GM23338 (cell line): ENCODE results near the gene RGS3. TPM values are rescaled to one million over a fixed set of nuclear protein-coding genes. Genes with fewer than 3 reads are reported as not detected.

ENCODE experiments used
- ATAC-seq: fragments of 200-7000 bp; cut with Tn5 transposase; 3 replicates; pipeline ENCODE4 v1.9.1; 2020
- DNase-seq: peaks from one replicate; pipeline ENCODE4 v3.0.0-alpha.2; 2015; ENCODE audit warnings: low spot score
- H2AFZ ChIP-seq: fragments of 200-600 bp; sonication (generic); 2 replicates; pipeline ENCODE4 v1.8.0; 2016; ENCODE audit warnings: antibody characterized with exemption, mild to moderate bottlenecking, moderate library complexity
- H3F3A ChIP-seq: fragments of 200-600 bp; sonication (generic); replicated peaks from 2 replicates; pipeline ENCODE4 v1.8.0; 2017; ENCODE audit warnings: antibody characterized with exemption, mixed run types, low read depth
- H3K27ac ChIP-seq: fragments of 200-600 bp; sonication (generic); 2 replicates; pipeline ENCODE4 v1.6.1; 2016; ENCODE audit warnings: low read depth
- H3K27me3 ChIP-seq: fragments of 200-600 bp; sonication (generic); 2 replicates; pipeline ENCODE4 v1.8.0; 2016; ENCODE audit warnings: mild to moderate bottlenecking, mixed run types, moderate library complexity; ENCODE audit not compliant: insufficient read depth
- H3K36me3 ChIP-seq: fragments of 200-600 bp; sonication (generic); 2 replicates; pipeline ENCODE4 v1.8.0; 2016; ENCODE audit warnings: mild to moderate bottlenecking; ENCODE audit not compliant: insufficient read depth
- H3K4me1 ChIP-seq: fragments of 200-600 bp; sonication (generic); 2 replicates; pipeline ENCODE4 v1.8.0; 2016; ENCODE audit warnings: mild to moderate bottlenecking, moderate library complexity; ENCODE audit not compliant: insufficient read depth
- H3K4me2 ChIP-seq: fragments of 200-600 bp; sonication (generic); 2 replicates; pipeline ENCODE4 v1.7.1; 2017; ENCODE audit warnings: mixed run types
- H3K4me3 ChIP-seq: fragments of 200-600 bp; sonication (generic); 2 replicates; pipeline ENCODE4 v1.6.1; 2016; ENCODE audit warnings: mixed run types
- H3K79me2 ChIP-seq: fragments of 200-600 bp; sonication (generic); replicated peaks from 2 replicates; pipeline ENCODE4 v1.8.0; 2017; ENCODE audit warnings: mild to moderate bottlenecking; ENCODE audit not compliant: insufficient read depth
- H3K9me2 ChIP-seq: fragments of 200-600 bp; sonication (generic); 2 replicates; pipeline ENCODE4 v1.8.0; 2017; ENCODE audit not compliant: insufficient read depth
- H4K20me1 ChIP-seq: fragments of 200-600 bp; sonication (generic); replicated peaks from 2 replicates; pipeline ENCODE4 v1.8.0; 2017; ENCODE audit warnings: mild to moderate bottlenecking; ENCODE audit not compliant: insufficient read depth
- H3K27ac Mint-ChIP-seq: 2 replicates; pipeline ENCODE4 v1.8.0; 2020; ENCODE audit warnings: inconsistent platforms, mild to moderate bottlenecking, moderate library complexity, mixed read lengths
- H3K27me3 Mint-ChIP-seq: 3 replicates; pipeline ENCODE4 v1.8.0; 2022; ENCODE audit warnings: low read depth, mild to moderate bottlenecking, moderate library complexity, mixed read lengths, inconsistent platforms; ENCODE audit not compliant: insufficient read depth, poor library complexity
- H3K36me3 Mint-ChIP-seq: 3 replicates; pipeline ENCODE4 v1.8.0; 2021; ENCODE audit warnings: low read depth, mild to moderate bottlenecking, inconsistent platforms, moderate library complexity, mixed read lengths
- H3K4me1 Mint-ChIP-seq: 3 replicates; pipeline ENCODE4 v1.8.0; 2020; ENCODE audit warnings: mild to moderate bottlenecking, inconsistent platforms, mixed read lengths
- H3K4me3 Mint-ChIP-seq: 3 replicates; pipeline ENCODE4 v1.8.0; 2021; ENCODE audit warnings: moderate library complexity, mild to moderate bottlenecking, inconsistent platforms, mixed read lengths
- H3K9me3 Mint-ChIP-seq: 3 replicates; pipeline ENCODE4 v1.8.0; 2020; ENCODE audit warnings: moderate library complexity, mild to moderate bottlenecking, inconsistent platforms, mixed read lengths
- CREB1 ChIP-seq: fragments of 250-450 bp; sonication (Bioruptor Pico); IDR thresholded peaks from 2 replicates; pipeline ENCODE4 v1.5.0; 2020; ENCODE audit warnings: low read depth, mild to moderate bottlenecking, moderate library complexity
- ETS1 ChIP-seq: IDR thresholded peaks from 2 replicates; pipeline ENCODE4 v1.6.1; 2016; ENCODE audit warnings: antibody characterized with exemption
- EZH2 ChIP-seq: fragments of 200-600 bp; sonication (generic); IDR thresholded peaks from one replicate; pipeline ENCODE4 v1.8.0; 2017; ENCODE audit warnings: antibody characterized with exemption, mild to moderate bottlenecking, low read depth; ENCODE audit not compliant: unreplicated experiment
- EZH2phosphoT487 ChIP-seq: fragments of 200-600 bp; sonication (generic); IDR thresholded peaks from one replicate; pipeline ENCODE4 v1.8.1; 2018; ENCODE audit warnings: antibody characterized with exemption; ENCODE audit not compliant: unreplicated experiment
- JUNB ChIP-seq: IDR thresholded peaks from one replicate; pipeline ENCODE4 v1.6.1; 2016; ENCODE audit warnings: antibody characterized with exemption; ENCODE audit not compliant: unreplicated experiment
- NANOG ChIP-seq: IDR thresholded peaks from 2 replicates; pipeline ENCODE4 v1.6.1; 2016; ENCODE audit warnings: antibody characterized with exemption, borderline replicate concordance
- POLR2AphosphoS5 ChIP-seq: IDR thresholded peaks from 2 replicates; pipeline ENCODE4 v1.6.1; 2016; ENCODE audit warnings: antibody characterized with exemption, low read depth
- STAT1 ChIP-seq: IDR thresholded peaks from one replicate; pipeline ENCODE4 v1.6.1; 2016; ENCODE audit warnings: antibody characterized with exemption; ENCODE audit not compliant: unreplicated experiment
- ZNF331 ChIP-seq: fragments of 250-450 bp; sonication (Bioruptor Pico); IDR thresholded peaks from 2 replicates; pipeline ENCODE4 v1.5.0; 2020; ENCODE audit warnings: low read depth, mild to moderate bottlenecking, moderate library complexity
- polyA plus RNA-seq: library from polyadenylated mRNA; unstranded; fragments of >200 nt; fragmentation: Nextera tagmentation; extraction: Ambion mirVana; gene quantifications from 2 replicates; pipeline ENCODE4 v1.2.1, GENCODE V29; 2016
- total RNA-seq: library from RNA; depleted of rRNA; stranded (reverse); fragments of >200 nt; shearing (Covaris generic); gene quantifications from 2 replicates; pipeline ENCODE4 v1.2.3, GENCODE V29; 2014
- TF ChIP-seq, protein P1 (sequence below): fragments of 250-450 bp; sonication (Bioruptor Pico); IDR thresholded peaks from 2 replicates; pipeline ENCODE4 v1.5.0; 2020; ENCODE audit warnings: mild to moderate bottlenecking, moderate library complexity
- TF ChIP-seq, protein P2 (sequence below), 2 experiments: fragments of 200-600 bp in 1 of 2; sonication (generic) in 1 of 2; conservative IDR thresholded peaks; 2 replicates each; pipeline versions ENCODE4 v1.5.1 to v1.6.1; 2016 to 2017; ENCODE audit warnings: antibody characterized with exemption in 2 of 2, low read depth in 2 of 2, mild to moderate bottlenecking in 2 of 2, moderate library complexity in 1 of 2
- TF ChIP-seq, protein P3 (sequence below): IDR thresholded peaks from one replicate; pipeline ENCODE4 v1.6.1; 2018; ENCODE audit warnings: antibody characterized with exemption; ENCODE audit not compliant: unreplicated experiment

Gene RGS3
- total and polyA plus RNA-seq, 2 experiments from 2014 or later, result 14.2 to 24.3 TPM

DNA sequence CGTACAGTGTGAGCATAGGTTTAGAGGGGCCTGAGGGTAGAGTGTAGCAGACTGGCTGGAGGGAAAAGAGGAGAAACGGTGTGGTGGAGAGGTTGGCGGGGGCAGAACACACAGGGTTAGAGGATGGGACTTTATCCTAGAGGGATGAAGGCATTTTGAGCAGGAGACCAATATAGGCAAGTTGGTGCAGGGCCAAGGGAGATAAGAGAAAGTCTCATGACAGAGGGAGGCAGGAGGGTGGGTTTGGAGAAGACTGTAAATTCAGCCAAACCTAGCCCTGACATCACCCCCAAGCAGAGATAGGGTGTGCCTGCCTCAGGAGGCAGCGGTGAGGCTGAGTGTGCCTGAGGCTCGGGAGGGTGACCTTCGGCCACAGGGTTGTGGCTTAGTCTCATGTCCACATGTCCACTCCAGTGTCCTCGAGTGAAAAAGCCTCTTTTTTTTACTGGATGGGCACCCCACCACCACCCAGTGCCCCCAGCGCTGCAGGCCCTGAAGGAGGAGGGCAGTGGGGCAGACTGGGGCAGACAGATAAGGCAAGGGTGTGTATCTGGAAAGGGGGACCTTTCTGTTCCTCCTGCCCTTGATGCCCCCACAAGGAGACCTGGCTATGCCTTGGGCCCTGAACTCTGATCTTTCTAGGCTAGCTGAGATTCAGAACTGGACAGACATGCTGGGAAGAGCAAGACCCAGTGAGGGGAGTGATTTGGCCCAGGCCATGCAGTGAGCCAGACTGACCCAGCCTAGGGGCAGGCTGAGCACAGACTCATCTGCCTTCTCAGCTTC, 108.7 kb downstream of the RGS3 start:
- Histone ChIP-seq H3K9me2 (no peaks in the 10 kb centered on the region), H3K4me1 (peaks cover 11% of the 10 kb centered on the region; the same call in 1 of the 2 replicates), H3K4me3 (no peak overlapping the region), H2AFZ (no peak overlapping the region), H3K36me3 (no peaks in the 10 kb centered on the region), H3F3A (no peaks in the 10 kb centered on the region), H3K79me2 (no peaks in the 10 kb centered on the region), H3K4me2 (no peak overlapping the region), H3K27ac (no peak overlapping the region), H3K27me3 (no peaks in the 10 kb centered on the region), H4K20me1 (no peaks in the 10 kb centered on the region)
- no peaks in the 10 kb centered on the region; the same call in 2 of the 3 replicates for H3K9me3 Mint-ChIP-seq
- no peak overlapping the region for H3K4me3 Mint-ChIP-seq
- peaks cover 3% of the 10 kb centered on the region for H3K27me3 Mint-ChIP-seq
- TF ChIP-seq ZNF331 (no peak), STAT1 (no peak), POLR2AphosphoS5 (no peak), EZH2 (no peak), CREB1 (CRISPR knock-in tag) (no peak), NANOG (no peak), JUNB (no peak), EZH2phosphoT487 (no peak), ETS1 (no peak)
- TF ChIP-seq, protein P1, sequence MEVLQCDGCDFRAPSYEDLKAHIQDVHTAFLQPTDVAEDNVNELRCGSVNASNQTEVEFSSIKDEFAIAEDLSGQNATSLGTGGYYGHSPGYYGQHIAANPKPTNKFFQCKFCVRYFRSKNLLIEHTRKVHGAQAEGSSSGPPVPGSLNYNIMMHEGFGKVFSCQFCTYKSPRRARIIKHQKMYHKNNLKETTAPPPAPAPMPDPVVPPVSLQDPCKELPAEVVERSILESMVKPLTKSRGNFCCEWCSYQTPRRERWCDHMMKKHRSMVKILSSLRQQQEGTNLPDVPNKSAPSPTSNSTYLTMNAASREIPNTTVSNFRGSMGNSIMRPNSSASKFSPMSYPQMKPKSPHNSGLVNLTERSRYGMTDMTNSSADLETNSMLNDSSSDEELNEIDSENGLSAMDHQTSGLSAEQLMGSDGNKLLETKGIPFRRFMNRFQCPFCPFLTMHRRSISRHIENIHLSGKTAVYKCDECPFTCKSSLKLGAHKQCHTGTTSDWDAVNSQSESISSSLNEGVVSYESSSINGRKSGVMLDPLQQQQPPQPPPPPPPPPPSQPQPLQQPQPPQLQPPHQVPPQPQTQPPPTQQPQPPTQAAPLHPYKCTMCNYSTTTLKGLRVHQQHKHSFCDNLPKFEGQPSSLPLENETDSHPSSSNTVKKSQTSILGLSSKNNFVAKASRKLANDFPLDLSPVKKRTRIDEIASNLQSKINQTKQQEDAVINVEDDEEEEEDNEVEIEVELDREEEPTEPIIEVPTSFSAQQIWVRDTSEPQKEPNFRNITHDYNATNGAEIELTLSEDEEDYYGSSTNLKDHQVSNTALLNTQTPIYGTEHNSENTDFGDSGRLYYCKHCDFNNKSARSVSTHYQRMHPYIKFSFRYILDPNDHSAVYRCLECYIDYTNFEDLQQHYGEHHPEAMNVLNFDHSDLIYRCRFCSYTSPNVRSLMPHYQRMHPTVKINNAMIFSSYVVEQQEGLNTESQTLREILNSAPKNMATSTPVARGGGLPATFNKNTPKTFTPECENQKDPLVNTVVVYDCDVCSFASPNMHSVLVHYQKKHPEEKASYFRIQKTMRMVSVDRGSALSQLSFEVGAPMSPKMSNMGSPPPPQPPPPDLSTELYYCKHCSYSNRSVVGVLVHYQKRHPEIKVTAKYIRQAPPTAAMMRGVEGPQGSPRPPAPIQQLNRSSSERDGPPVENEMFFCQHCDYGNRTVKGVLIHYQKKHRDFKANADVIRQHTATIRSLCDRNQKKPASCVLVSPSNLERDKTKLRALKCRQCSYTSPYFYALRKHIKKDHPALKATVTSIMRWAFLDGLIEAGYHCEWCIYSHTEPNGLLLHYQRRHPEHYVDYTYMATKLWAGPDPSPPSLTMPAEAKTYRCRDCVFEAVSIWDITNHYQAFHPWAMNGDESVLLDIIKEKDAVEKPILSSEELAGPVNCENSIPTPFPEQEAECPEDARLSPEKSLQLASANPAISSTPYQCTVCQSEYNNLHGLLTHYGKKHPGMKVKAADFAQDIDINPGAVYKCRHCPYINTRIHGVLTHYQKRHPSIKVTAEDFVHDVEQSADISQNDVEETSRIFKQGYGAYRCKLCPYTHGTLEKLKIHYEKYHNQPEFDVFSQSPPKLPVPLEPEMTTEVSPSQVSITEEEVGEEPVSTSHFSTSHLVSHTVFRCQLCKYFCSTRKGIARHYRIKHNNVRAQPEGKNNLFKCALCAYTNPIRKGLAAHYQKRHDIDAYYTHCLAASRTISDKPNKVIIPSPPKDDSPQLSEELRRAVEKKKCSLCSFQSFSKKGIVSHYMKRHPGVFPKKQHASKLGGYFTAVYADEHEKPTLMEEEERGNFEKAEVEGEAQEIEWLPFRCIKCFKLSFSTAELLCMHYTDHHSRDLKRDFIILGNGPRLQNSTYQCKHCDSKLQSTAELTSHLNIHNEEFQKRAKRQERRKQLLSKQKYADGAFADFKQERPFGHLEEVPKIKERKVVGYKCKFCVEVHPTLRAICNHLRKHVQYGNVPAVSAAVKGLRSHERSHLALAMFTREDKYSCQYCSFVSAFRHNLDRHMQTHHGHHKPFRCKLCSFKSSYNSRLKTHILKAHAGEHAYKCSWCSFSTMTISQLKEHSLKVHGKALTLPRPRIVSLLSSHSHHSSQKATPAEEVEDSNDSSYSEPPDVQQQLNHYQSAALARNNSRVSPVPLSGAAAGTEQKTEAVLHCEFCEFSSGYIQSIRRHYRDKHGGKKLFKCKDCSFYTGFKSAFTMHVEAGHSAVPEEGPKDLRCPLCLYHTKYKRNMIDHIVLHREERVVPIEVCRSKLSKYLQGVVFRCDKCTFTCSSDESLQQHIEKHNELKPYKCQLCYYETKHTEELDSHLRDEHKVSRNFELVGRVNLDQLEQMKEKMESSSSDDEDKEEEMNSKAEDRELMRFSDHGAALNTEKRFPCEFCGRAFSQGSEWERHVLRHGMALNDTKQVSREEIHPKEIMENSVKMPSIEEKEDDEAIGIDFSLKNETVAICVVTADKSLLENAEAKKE (CRISPR knock-in tag), result no peak
- TF ChIP-seq, protein P2, sequence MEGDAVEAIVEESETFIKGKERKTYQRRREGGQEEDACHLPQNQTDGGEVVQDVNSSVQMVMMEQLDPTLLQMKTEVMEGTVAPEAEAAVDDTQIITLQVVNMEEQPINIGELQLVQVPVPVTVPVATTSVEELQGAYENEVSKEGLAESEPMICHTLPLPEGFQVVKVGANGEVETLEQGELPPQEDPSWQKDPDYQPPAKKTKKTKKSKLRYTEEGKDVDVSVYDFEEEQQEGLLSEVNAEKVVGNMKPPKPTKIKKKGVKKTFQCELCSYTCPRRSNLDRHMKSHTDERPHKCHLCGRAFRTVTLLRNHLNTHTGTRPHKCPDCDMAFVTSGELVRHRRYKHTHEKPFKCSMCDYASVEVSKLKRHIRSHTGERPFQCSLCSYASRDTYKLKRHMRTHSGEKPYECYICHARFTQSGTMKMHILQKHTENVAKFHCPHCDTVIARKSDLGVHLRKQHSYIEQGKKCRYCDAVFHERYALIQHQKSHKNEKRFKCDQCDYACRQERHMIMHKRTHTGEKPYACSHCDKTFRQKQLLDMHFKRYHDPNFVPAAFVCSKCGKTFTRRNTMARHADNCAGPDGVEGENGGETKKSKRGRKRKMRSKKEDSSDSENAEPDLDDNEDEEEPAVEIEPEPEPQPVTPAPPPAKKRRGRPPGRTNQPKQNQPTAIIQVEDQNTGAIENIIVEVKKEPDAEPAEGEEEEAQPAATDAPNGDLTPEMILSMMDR (conservative IDR thresholded peaks at IDR 0.05; ENCODE audit: low read depth in 2 of 2), result no peak
- TF ChIP-seq, protein P3, sequence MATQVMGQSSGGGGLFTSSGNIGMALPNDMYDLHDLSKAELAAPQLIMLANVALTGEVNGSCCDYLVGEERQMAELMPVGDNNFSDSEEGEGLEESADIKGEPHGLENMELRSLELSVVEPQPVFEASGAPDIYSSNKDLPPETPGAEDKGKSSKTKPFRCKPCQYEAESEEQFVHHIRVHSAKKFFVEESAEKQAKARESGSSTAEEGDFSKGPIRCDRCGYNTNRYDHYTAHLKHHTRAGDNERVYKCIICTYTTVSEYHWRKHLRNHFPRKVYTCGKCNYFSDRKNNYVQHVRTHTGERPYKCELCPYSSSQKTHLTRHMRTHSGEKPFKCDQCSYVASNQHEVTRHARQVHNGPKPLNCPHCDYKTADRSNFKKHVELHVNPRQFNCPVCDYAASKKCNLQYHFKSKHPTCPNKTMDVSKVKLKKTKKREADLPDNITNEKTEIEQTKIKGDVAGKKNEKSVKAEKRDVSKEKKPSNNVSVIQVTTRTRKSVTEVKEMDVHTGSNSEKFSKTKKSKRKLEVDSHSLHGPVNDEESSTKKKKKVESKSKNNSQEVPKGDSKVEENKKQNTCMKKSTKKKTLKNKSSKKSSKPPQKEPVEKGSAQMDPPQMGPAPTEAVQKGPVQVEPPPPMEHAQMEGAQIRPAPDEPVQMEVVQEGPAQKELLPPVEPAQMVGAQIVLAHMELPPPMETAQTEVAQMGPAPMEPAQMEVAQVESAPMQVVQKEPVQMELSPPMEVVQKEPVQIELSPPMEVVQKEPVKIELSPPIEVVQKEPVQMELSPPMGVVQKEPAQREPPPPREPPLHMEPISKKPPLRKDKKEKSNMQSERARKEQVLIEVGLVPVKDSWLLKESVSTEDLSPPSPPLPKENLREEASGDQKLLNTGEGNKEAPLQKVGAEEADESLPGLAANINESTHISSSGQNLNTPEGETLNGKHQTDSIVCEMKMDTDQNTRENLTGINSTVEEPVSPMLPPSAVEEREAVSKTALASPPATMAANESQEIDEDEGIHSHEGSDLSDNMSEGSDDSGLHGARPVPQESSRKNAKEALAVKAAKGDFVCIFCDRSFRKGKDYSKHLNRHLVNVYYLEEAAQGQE, result no peak
- H3K27ac Mint-ChIP-seq, result no peak overlapping the region
- DNase-seq (no peak), ATAC-seq (no peak)
- no peaks in the 10 kb centered on the region; the same call in 2 of the 3 replicates for H3K36me3 Mint-ChIP-seq
- peaks cover 20% of the 10 kb centered on the region for H3K4me1 Mint-ChIP-seq
